Esophagus muscularis mucosa (tissue), 4 donors: ENCODE results near the gene SMARCA5. TPM values are rescaled to one million over a fixed set of nuclear protein-coding genes. Genes with fewer than 3 reads are reported as not detected.
A peak's percentile ranks its signal among the peaks of the same experiment; 100 is the strongest.

Source experiments
- DNase-seq: peaks from one replicate; pipeline ENCODE4 v3.0.0-alpha.2; 2017; ENCODE audit errors: extremely low spot score
- H3K27ac ChIP-seq, 4 donors: fragments of 200-600 bp; sonication (generic); replicated peaks in 1 of 4; 1 replicate in 3 of 4; 2 replicates in 1 of 4; pipeline ENCODE4 v1.5.1; 2016 to 2019; ENCODE audit warnings: mild to moderate bottlenecking in 1 of 4
- H3K27me3 ChIP-seq, 4 donors: fragments of 200-600 bp; sonication (generic); one replicate each; pipeline versions ENCODE4 v1.5.1 to v1.6.0; 2016 to 2019
- H3K36me3 ChIP-seq, 4 donors: fragments of 200-600 bp; sonication (generic); one replicate each; pipeline ENCODE4 v1.5.1; 2016 to 2019
- H3K4me1 ChIP-seq, 4 donors: fragments of 200-600 bp; sonication (generic); one replicate each; pipeline ENCODE4 v1.5.1; 2016 to 2019
- H3K4me3 ChIP-seq, 4 donors: fragments of 200-600 bp; sonication (generic); 1 replicate in 2 of 4; 2 replicates in 2 of 4; pipeline ENCODE4 v1.5.1; 2016 to 2019; ENCODE audit warnings: mild to moderate bottlenecking in 4 of 4, moderate library complexity in 1 of 4
- H3K9me3 ChIP-seq, 4 donors: fragments of 200-600 bp; sonication (generic); 1 replicate in 3 of 4; 2 replicates in 1 of 4; pipeline ENCODE4 v1.5.1; 2016 to 2019
- CTCF ChIP-seq, 3 experiments: fragments of 200-600 bp in 2 of 3; fragments of 450-650 bp in 1 of 3; sonication (generic) in 2 of 3; IDR thresholded peaks; one replicate each; pipeline ENCODE4 v1.5.1; 2017 to 2019; ENCODE audit warnings: antibody characterized with exemption in 3 of 3, mild to moderate bottlenecking in 2 of 3, moderate library complexity in 1 of 3
- EP300 ChIP-seq: sonication (generic); formaldehyde crosslinking; IDR thresholded peaks from one replicate; pipeline ENCODE4 v1.6.1; 2017; ENCODE audit warnings: antibody characterized with exemption
- POLR2A ChIP-seq: fragments of 450-650 bp; IDR thresholded peaks from one replicate; pipeline ENCODE4 v1.6.1; 2017; ENCODE audit warnings: antibody characterized with exemption, moderate library complexity, mild to moderate bottlenecking, low read depth
- POLR2AphosphoS5 ChIP-seq, 2 donors: sonication (generic); formaldehyde crosslinking; IDR thresholded peaks; one replicate each; pipeline ENCODE4 v1.6.1; 2017; ENCODE audit warnings: antibody characterized with exemption in 2 of 2
- WGBS: methylation state at CpG from one replicate; pipeline ENCODE4 v1.1.5; 2018; 5-methylcytosine and 5-hydroxymethylcytosine counted together
- intact Hi-C: fragments of 100-400 bp; cut with DNase I; formaldehyde crosslinking; loops from one replicate; pipeline ENCODE4 v1.15.1; 2023
- total RNA-seq, 4 donors: library from RNA; depleted of rRNA; stranded (reverse); fragments of >200 nt; gene quantifications; one replicate each; pipeline versions ENCODE4 v1.1.0 to v1.2.1, GENCODE V29; 2016

SMARCA5 gene
- total RNA-seq = 10 to 100 TPM; 38.0 to 59.8 (median 46.3) TPM

GRCh38 chr4:143513314-143514168 is at the start of gene SMARCA5:
TSS of gene SMARCA5 (plus strand) at chr4:143513702. CDS start at chr4:143513925, 223 bp downstream.
- H3K9me3 ChIP-seq = no peaks in the 10 kb centered on the region
- H3K27ac ChIP-seq = peak within 1 kb of the TSS; percentile 95 to 99 (median 98)
- WGBS = under 1% methylated on average over 31 of the region's 86 CpGs
- TF ChIP-seq CTCF (IDR thresholded peaks at IDR 0.05) (peak in 1 of 3 experiments; percentile 19), EP300 (no peak), POLR2A (peak; percentile 75), POLR2AphosphoS5 (IDR thresholded peaks at IDR 0.05) (peak; percentile 90 to 98)
- peaks cover 31 to 43% (median 40%) of the 10 kb centered on the region in 4 donors for H3K4me1 ChIP-seq
- peak within 1 kb of the TSS; percentile 73 to 98 (median 84) for H3K4me3 ChIP-seq
- DNase-seq = peak; percentile 99
- no peaks in the 10 kb centered on the region for H3K27me3 ChIP-seq
- intact Hi-C loops = loop anchor here (10.0 kb wide), 1 partner anchor 309 kb away; no protein-coding TSS in a partner anchor
- H3K36me3 ChIP-seq = peaks cover 0 to 14% (median 6%) of the 10 kb centered on the region in 4 donors

- intact Hi-C loops = no loop called here
- H3K27ac ChIP-seq = no peak overlapping the region
- H3K4me3 ChIP-seq = no peak overlapping the region
- DNase-seq = no peak
- WGBS = 91% methylated on average over 1 of the region's 1 CpG
- H3K36me3 ChIP-seq = peaks cover 4 to 57% (median 34%) of the 10 kb centered on the region in 4 donors
- H3K27me3 ChIP-seq = no peaks in the 10 kb centered on the region
- no peaks in the 10 kb centered on the region for H3K9me3 ChIP-seq
- H3K4me1 ChIP-seq = peaks cover 0 to 7% (median 0%) of the 10 kb centered on the region in 4 donors
- TF ChIP-seq POLR2AphosphoS5 (IDR thresholded peaks at IDR 0.05) (no peak), EP300 (no peak), POLR2A (no peak), CTCF (IDR thresholded peaks at IDR 0.05) (no peak)
These were observed 40.0 kb upstream of the SMARCA5 start for GRCh38 chr4:143473334-143474126.

- no peak for DNase-seq
- H3K4me3 ChIP-seq = no peak overlapping the region
- TF ChIP-seq CTCF (IDR thresholded peaks at IDR 0.05) (no peak), POLR2AphosphoS5 (IDR thresholded peaks at IDR 0.05) (no peak), EP300 (no peak), POLR2A (no peak)
- intact Hi-C loops = no loop called here
- WGBS = 100% methylated on average over 2 of the region's 2 CpGs
- H3K27ac ChIP-seq = no peak overlapping the region
- H3K36me3 ChIP-seq = peaks cover 0 to 27% (median 11%) of the 10 kb centered on the region in 4 donors
- peaks cover 0 to 14% (median 10%) of the 10 kb centered on the region in 4 donors for H3K4me1 ChIP-seq
- H3K9me3 ChIP-seq = no peaks in the 10 kb centered on the region
- H3K27me3 ChIP-seq = no peaks in the 10 kb centered on the region
These were observed 36.0 kb upstream of the SMARCA5 start for GRCh38 chr4:143477487-143477886.

- intact Hi-C loops = loop anchor here (5.0 kb wide), 1 partner anchor 144 kb away; the partner anchor contains the start of gene GAB1
- Histone ChIP-seq H3K27me3 (no peaks in the 10 kb centered on the region), H3K4me3 (no peak overlapping the region), H3K36me3 (peaks cover 0 to 11% (median 5%) of the 10 kb centered on the region in 4 donors), H3K9me3 (no peaks in the 10 kb centered on the region), H3K4me1 (peaks cover 0 to 14% (median 9%) of the 10 kb centered on the region in 4 donors), H3K27ac (no peak overlapping the region)
- 51% methylated on average over 3 of the region's 3 CpGs for WGBS
- no peak for TF ChIP-seq EP300
- no peak for TF ChIP-seq CTCF (IDR thresholded peaks at IDR 0.05)
- TF ChIP-seq POLR2A = no peak
- TF ChIP-seq POLR2AphosphoS5 (IDR thresholded peaks at IDR 0.05) = no peak
- DNase-seq = no peak
These were observed 32.1 kb upstream of the SMARCA5 start for GRCh38 chr4:143481361-143481760.
